Measurements from ENCODE around the gene OR4S2.

- TF ChIP-seq CTCF (optimal IDR thresholded peaks at IDR 0.05 in 1 of 3, IDR thresholded peaks at IDR 0.05 in 1 of 3, conservative IDR thresholded peaks at IDR 0.05 in 1 of 3; ENCODE audit: extremely low read depth in 1 of 3, insufficient read depth in 2 of 3, low read length in 3 of 3) = no peak
- TF ChIP-seq EZH2 (IDR thresholded peaks at IDR 0.05; ENCODE audit: low read length) = no peak
Observed at GRCh38 chr11:55624531-55624930, 23.6 kb upstream of the OR4S2 start.

All from keratinocyte (primary cell).